CD14-positive monocyte (primary cell): Measurements from ENCODE around the gene MAP3K3. TPM values are rescaled to one million over a fixed set of nuclear protein-coding genes. Genes with fewer than 3 reads are reported as not detected.

ENCODE experiments used
- DNase-seq, 3 donors: peaks; one replicate each; pipeline ENCODE4 v3.0.0-alpha.2; 2011 to 2022
- H2AFZ ChIP-seq: 2 replicates; pipeline ENCODE4 v1.6.0; 2012; ENCODE audit warnings: mild to moderate bottlenecking, low read depth, low read length, inconsistent platforms; ENCODE audit not compliant: insufficient read depth, poor library complexity, severe bottlenecking
- H3K27ac ChIP-seq, 2 donors: 1 replicate in 1 of 2; 2 replicates in 1 of 2; pipeline ENCODE4 v1.5.1; 2012 to 2013; ENCODE audit warnings: low read length in 2 of 2, control low read depth in 1 of 2, inconsistent platforms in 1 of 2, low read depth in 1 of 2, mild to moderate bottlenecking in 1 of 2
- H3K27me3 ChIP-seq, 2 donors: one replicate each; pipeline versions ENCODE4 v1.6.0 to v1.6.1; 2011 to 2013; ENCODE audit warnings: low read length in 2 of 2; ENCODE audit not compliant: control insufficient read depth in 2 of 2, insufficient read depth in 2 of 2
- H3K36me3 ChIP-seq, 2 donors: replicated peaks in 1 of 2; 1 replicate in 1 of 2; 2 replicates in 1 of 2; pipeline versions ENCODE4 v1.5.1 to v1.6.1; 2012 to 2013; ENCODE audit warnings: low read length in 2 of 2, control low read depth in 1 of 2, inconsistent platforms in 1 of 2, mild to moderate bottlenecking in 1 of 2; ENCODE audit not compliant: insufficient read depth in 2 of 2, control insufficient read depth in 1 of 2
- H3K4me1 ChIP-seq, 2 donors: 1 replicate in 1 of 2; 2 replicates in 1 of 2; pipeline versions ENCODE4 v1.5.1 to v1.6.1; 2012 to 2013; ENCODE audit warnings: low read length in 2 of 2, control low read depth in 1 of 2, inconsistent platforms in 1 of 2, mild to moderate bottlenecking in 1 of 2, moderate library complexity in 1 of 2; ENCODE audit not compliant: insufficient read depth in 2 of 2, control insufficient read depth in 1 of 2
- H3K4me2 ChIP-seq: replicated peaks from 2 replicates; pipeline ENCODE3; 2012; ENCODE audit warnings: low read length, moderate library complexity, mild to moderate bottlenecking; ENCODE audit not compliant: poor library complexity, severe bottlenecking; ENCODE audit errors: extremely low read depth
- H3K4me3 ChIP-seq, 3 experiments: fragments of 200-600 bp in 1 of 3; sonication (generic) in 1 of 3; replicated peaks in 1 of 3; 1 replicate in 2 of 3; 2 replicates in 1 of 3; pipeline ENCODE4 v1.5.1; 2011 to 2013; ENCODE audit warnings: low read length in 3 of 3, mild to moderate bottlenecking in 3 of 3, control low read depth in 2 of 3, low read depth in 2 of 3, inconsistent platforms in 1 of 3, moderate library complexity in 1 of 3
- H3K79me2 ChIP-seq: 2 replicates; pipeline ENCODE4 v1.6.0; 2012; ENCODE audit warnings: mild to moderate bottlenecking, control low read depth, inconsistent platforms, low read length, moderate library complexity; ENCODE audit not compliant: insufficient read depth
- H3K9ac ChIP-seq: 2 replicates; pipeline ENCODE4 v1.6.0; 2017; ENCODE audit warnings: low read length, mild to moderate bottlenecking; ENCODE audit not compliant: insufficient read depth, poor library complexity, severe bottlenecking
- H3K9me3 ChIP-seq, 2 donors: replicated peaks in 1 of 2; 1 replicate in 1 of 2; 2 replicates in 1 of 2; pipeline versions ENCODE4 v1.5.1 to v1.6.1; 2012 to 2013; ENCODE audit warnings: low read length in 2 of 2, control low read depth in 1 of 2; ENCODE audit not compliant: control insufficient read depth in 1 of 2, insufficient read depth in 1 of 2
- H4K20me1 ChIP-seq: 2 replicates; pipeline ENCODE4 v1.6.0; 2012; ENCODE audit warnings: mild to moderate bottlenecking, low read length, control low read depth, moderate library complexity; ENCODE audit not compliant: insufficient read depth
- H3K27ac Mint-ChIP-seq, 7 donors: one replicate each; pipeline ENCODE4 v1.8.0; 2020; ENCODE audit warnings: mild to moderate bottlenecking in 7 of 7, mixed read lengths in 7 of 7, moderate library complexity in 6 of 7, inconsistent platforms in 2 of 7
- H3K27me3 Mint-ChIP-seq, 3 donors: one replicate each; pipeline ENCODE4 v1.8.0; 2021 to 2022; ENCODE audit warnings: low read depth in 3 of 3, mild to moderate bottlenecking in 3 of 3, mixed read lengths in 3 of 3, moderate library complexity in 3 of 3, inconsistent platforms in 1 of 3
- H3K36me3 Mint-ChIP-seq, 2 donors: one replicate each; pipeline ENCODE4 v1.8.0; 2020; ENCODE audit warnings: mixed read lengths in 2 of 2, inconsistent platforms in 1 of 2, mild to moderate bottlenecking in 1 of 2
- H3K4me1 Mint-ChIP-seq: one replicate; pipeline ENCODE4 v1.8.0; 2020; ENCODE audit warnings: mild to moderate bottlenecking, mixed read lengths
- H3K4me3 Mint-ChIP-seq, 2 donors: one replicate each; pipeline ENCODE4 v1.8.0; 2020; ENCODE audit warnings: mild to moderate bottlenecking in 2 of 2, mixed read lengths in 2 of 2, moderate library complexity in 1 of 2
- H3K9me3 Mint-ChIP-seq, 7 donors: one replicate each; pipeline ENCODE4 v1.8.0; 2020 to 2022; ENCODE audit warnings: mixed read lengths in 7 of 7, mild to moderate bottlenecking in 6 of 7, moderate library complexity in 6 of 7, inconsistent platforms in 2 of 7
- CTCF ChIP-seq: fragments of 200-600 bp; IDR thresholded peaks from one replicate; pipeline ENCODE4 v1.8.0; 2022; ENCODE audit warnings: antibody characterized with exemption, mild to moderate bottlenecking
- WGBS: methylation state at CpG from one replicate; pipeline ENCODE4 v1.1.5; 2013; ENCODE audit warnings: missing lambda C conversion rate; ENCODE audit not compliant: insufficient coverage; 5-methylcytosine and 5-hydroxymethylcytosine counted together
- intact Hi-C, 2 donors: fragments of 100-400 bp; cut with micrococcal nuclease; formaldehyde crosslinking; loops; one replicate each; pipeline versions ENCODE4 v1.15.0 to v1.15.1; 2023
- polyA plus RNA-seq, 3 donors: library from polyadenylated mRNA; depleted of rRNA in 1 of 3; unstranded in 2 of 3; stranded (reverse) in 1 of 3; fragments of 300-500 nt in 2 of 3; fragments of >200 nt in 1 of 3; fragmentation: Illumina TruSeq in 2 of 3; gene quantifications; 1 replicate in 2 of 3; 2 replicates in 1 of 3; pipeline ENCODE4 v1.2.3, GENCODE V29; 2012 to 2021

MAP3K3 gene
- polyA plus RNA-seq, 3 donors = 52.2 to 219 (median 63.6) TPM

- H3K4me1 Mint-ChIP-seq = peaks cover 61% of the 10 kb centered on the region
- Histone ChIP-seq H3K27me3 (no peaks in the 10 kb centered on the region), H3K36me3 (peaks cover 37 to 51% of the 10 kb centered on the region in 2 donors), H2AFZ (peak overlapping the region; percentile 70), H3K79me2 (peaks cover 58% of the 10 kb centered on the region), H3K4me2 (peak overlapping the region; percentile 100), H3K4me1 (peaks cover 59 to 70% of the 10 kb centered on the region in 2 donors), H4K20me1 (peaks cover 75% of the 10 kb centered on the region), H3K4me3 (peak overlapping the region; percentile 36 to 100 (median 50)), H3K9ac (peak overlapping the region; percentile 91), H3K9me3 (no peaks in the 10 kb centered on the region), H3K27ac (peak overlapping the region; percentile 88 to 95)
- peak overlapping the region; percentile 86 to 97 for H3K4me3 Mint-ChIP-seq
- H3K9me3 Mint-ChIP-seq = peaks cover 0 to 2% (median 0%) of the 10 kb centered on the region in 7 donors
- 3% methylated on average over 86 of the region's 88 CpGs for WGBS
- H3K27me3 Mint-ChIP-seq = no peaks in the 10 kb centered on the region
- no peak for TF ChIP-seq CTCF
- peak in 2 of 3 donors; percentile 24 to 47 for DNase-seq
- peaks cover 43 to 54% of the 10 kb centered on the region in 2 donors for H3K36me3 Mint-ChIP-seq
- intact Hi-C loops = loop anchor here in 1 of 2 donors (5.0 kb wide), 1 partner anchor 142 kb away; the partner anchor contains the start of gene SMARCD2
- H3K27ac Mint-ChIP-seq = peak overlapping the region; percentile 97 to 99 (median 98)
These were observed 78.6 kb downstream of the MAP3K3 start for GRCh38 chr17:63700528-63701455.

- TF ChIP-seq CTCF = no peak
- H3K27me3 ChIP-seq = no peaks in the 10 kb centered on the region
- peak overlapping the region; percentile 91 for H3K9ac ChIP-seq
- H3K27ac Mint-ChIP-seq = peak overlapping the region; percentile 97 to 99 (median 98)
- peaks cover 30 to 51% of the 10 kb centered on the region in 2 donors for H3K36me3 ChIP-seq
- peak overlapping the region; percentile 100 for H3K4me2 ChIP-seq
- peaks cover 42 to 56% of the 10 kb centered on the region in 2 donors for H3K36me3 Mint-ChIP-seq
- peak overlapping the region; percentile 70 for H2AFZ ChIP-seq
- H3K4me3 ChIP-seq = peak overlapping the region; percentile 36 to 100 (median 50)
- peaks cover 54 to 66% of the 10 kb centered on the region in 2 donors for H3K4me1 ChIP-seq
- peaks cover 75% of the 10 kb centered on the region for H4K20me1 ChIP-seq
- peak overlapping the region; percentile 88 to 95 for H3K27ac ChIP-seq
- no peaks in the 10 kb centered on the region for H3K9me3 ChIP-seq
- H3K4me1 Mint-ChIP-seq = peaks cover 60% of the 10 kb centered on the region
- H3K27me3 Mint-ChIP-seq = no peaks in the 10 kb centered on the region
- peaks cover 0 to 2% (median 0%) of the 10 kb centered on the region in 7 donors for H3K9me3 Mint-ChIP-seq
- H3K4me3 Mint-ChIP-seq = peak overlapping the region; percentile 86 to 97
- WGBS = 17% methylated on average over 5 of the region's 10 CpGs
- peak; percentile 64 to 71 (median 71) for DNase-seq
- peaks cover 58% of the 10 kb centered on the region for H3K79me2 ChIP-seq
- intact Hi-C loops = loop anchor here in 1 of 2 donors (5.0 kb wide), 1 partner anchor 141 kb away; the partner anchor contains the start of gene SMARCD2
These were observed 79.2 kb downstream of the MAP3K3 start for GRCh38 chr17:63701456-63701820.
